ENCODE data around the gene RDH12. TPM values are rescaled to one million over a fixed set of nuclear protein-coding genes. Genes with fewer than 3 reads are reported as not detected.

The RDH12 gene
- total and polyA plus RNA-seq, 11 donors = not detected

GRCh38 chr14:67746927-67747326, 45.2 kb downstream of the RDH12 start:
- no peak for ATAC-seq
- intact Hi-C loops (cut with DNase I) = no loop called here
- Histone ChIP-seq H3K27ac (no peak overlapping the region), H3K36me3 (peaks cover 0 to 54% (median 43%) of the 10 kb centered on the region in 9 donors), H3K27me3 (no peaks in the 10 kb centered on the region), H3K4me3 (no peak overlapping the region), H3K9me3 (no peaks in the 10 kb centered on the region), H3K4me1 (no peaks in the 10 kb centered on the region)
- DNase-seq = no peak
- WGBS, 4 donors = 95 to 100% (median 99%) methylated on average over 1 of the region's 1 CpG
- TF ChIP-seq POLR2A (IDR thresholded peaks at IDR 0.05) (no peak), CTCF (IDR thresholded peaks at IDR 0.05) (no peak)

GRCh38 chr14:67748312-67748711, 46.6 kb downstream of the RDH12 start:
- ATAC-seq (no peak), DNase-seq (no peak)
- Histone ChIP-seq H3K9me3 (no peaks in the 10 kb centered on the region), H3K27ac (no peak overlapping the region), H3K27me3 (no peaks in the 10 kb centered on the region), H3K4me1 (no peaks in the 10 kb centered on the region), H3K36me3 (peaks cover 0 to 68% (median 57%) of the 10 kb centered on the region in 9 donors), H3K4me3 (no peak overlapping the region)
- TF ChIP-seq POLR2A (IDR thresholded peaks at IDR 0.05) (no peak), CTCF (IDR thresholded peaks at IDR 0.05) (no peak)
- 93 to 96% (median 96%) methylated on average over 8 to 10 of the region's 10 CpGs for WGBS, 4 donors
- intact Hi-C loops (cut with DNase I) = no loop called here

- 83 to 88% (median 86%) methylated on average over 6 of the region's 6 CpGs for WGBS, 4 donors
Measured at GRCh38 chr14:67749341-67750084, 47.8 kb downstream of the RDH12 start.

GRCh38 chr14:67756496-67756895, 54.8 kb downstream of the RDH12 start:
- Histone ChIP-seq H3K4me1 (no peaks in the 10 kb centered on the region), H3K36me3 (peaks cover 5 to 89% (median 74%) of the 10 kb centered on the region in 9 donors), H3K4me3 (no peak overlapping the region), H3K27ac (no peak overlapping the region), H3K9me3 (no peaks in the 10 kb centered on the region), H3K27me3 (no peaks in the 10 kb centered on the region)
- TF ChIP-seq CTCF (IDR thresholded peaks at IDR 0.05) (no peak), POLR2A (IDR thresholded peaks at IDR 0.05) (no peak)
- WGBS, 4 donors = 76 to 80% (median 79%) methylated on average over 1 of the region's 1 CpG
- DNase-seq (no peak), ATAC-seq (no peak)
- intact Hi-C loops (cut with DNase I) = no loop called here

More at GRCh38 chr14:67749341-67750084, 47.8 kb downstream of the RDH12 start:
- Histone ChIP-seq H3K27ac (no peak overlapping the region), H3K4me1 (no peaks in the 10 kb centered on the region), H3K9me3 (no peaks in the 10 kb centered on the region), H3K27me3 (no peaks in the 10 kb centered on the region), H3K36me3 (peaks cover 5 to 80% (median 69%) of the 10 kb centered on the region in 9 donors), H3K4me3 (no peak overlapping the region)
- intact Hi-C loops (cut with DNase I) = no loop called here
- no peak for TF ChIP-seq POLR2A (IDR thresholded peaks at IDR 0.05)
- TF ChIP-seq CTCF (IDR thresholded peaks at IDR 0.05) = no peak
- ATAC-seq = no peak
- no peak for DNase-seq
